Measurements from ENCODE around the gene CMKLR1. TPM values are rescaled to one million over a fixed set of nuclear protein-coding genes. Genes with fewer than 3 reads are reported as not detected.
A peak's percentile ranks its signal among the peaks of the same experiment; 100 is the strongest.

The CMKLR1 gene
- total RNA-seq, 4 donors from 2014 or later: 1.1 to 7.5 (median 3.7) TPM

- no peak for DNase-seq (ENCODE audit: low spot score in 2 of 2)
- TF ChIP-seq POLR2A (IDR thresholded peaks at IDR 0.05): no peak
- no peak for TF ChIP-seq CTCF (IDR thresholded peaks at IDR 0.05)
- WGBS, 2 donors: 72 to 83% methylated on average over 3 of the region's 3 CpGs
- intact Hi-C loops (cut with DNase I; ENCODE audit: low total_unique reads): no loop called here
- no peak overlapping the region for H3K4me3 ChIP-seq (ENCODE audit: low read depth, poor library complexity, severe bottlenecking)
These were observed 32.6 kb downstream of the CMKLR1 start for GRCh38 chr12:108306506-108306905.

DNA sequence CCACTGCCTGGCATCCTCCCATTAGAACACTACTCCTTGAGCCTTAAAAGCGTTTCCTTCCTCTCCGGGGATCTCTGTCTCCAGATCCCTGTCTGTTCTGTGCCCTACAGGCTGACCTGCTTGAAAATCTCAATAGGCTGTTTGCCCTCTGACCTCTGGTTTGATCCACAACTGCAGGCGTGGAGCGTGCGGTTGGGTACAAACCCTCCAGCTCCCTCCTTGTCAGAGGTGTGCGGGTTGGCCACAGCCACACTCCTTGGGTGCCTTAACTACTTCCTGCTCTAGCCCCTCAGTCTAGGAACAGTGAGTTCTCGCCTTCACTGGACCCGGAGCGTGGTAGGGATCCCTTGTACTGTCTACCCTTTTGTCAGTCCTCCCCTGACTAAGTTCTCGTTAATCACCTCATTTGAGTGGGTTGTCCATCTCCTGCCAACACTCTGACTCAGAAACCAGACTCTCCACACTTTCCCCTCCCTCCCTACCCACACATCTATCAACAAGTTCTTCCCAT lies 33.1 kb downstream of the CMKLR1 start:
- intact Hi-C loops (cut with DNase I; ENCODE audit: low total_unique reads): no loop called here
- no peak overlapping the region for H3K4me3 ChIP-seq (ENCODE audit: low read depth, poor library complexity, severe bottlenecking)
- WGBS, 2 donors: 25 to 29% methylated on average over 10 of the region's 10 CpGs
- TF ChIP-seq POLR2A (IDR thresholded peaks at IDR 0.05) (no peak), CTCF (IDR thresholded peaks at IDR 0.05) (no peak)
- DNase-seq (ENCODE audit: low spot score in 2 of 2): peak in 1 of 2 donors; percentile 34

GRCh38 chr12:108305520-108305919 lies 33.6 kb downstream of the CMKLR1 start:
- TF ChIP-seq CTCF (IDR thresholded peaks at IDR 0.05) (no peak), POLR2A (IDR thresholded peaks at IDR 0.05) (no peak)
- no peak overlapping the region for H3K4me3 ChIP-seq (ENCODE audit: low read depth, poor library complexity, severe bottlenecking)
- intact Hi-C loops (cut with DNase I; ENCODE audit: low total_unique reads): no loop called here
- WGBS, 2 donors: 0 to 15% methylated on average over 6 to 9 of the region's 9 CpGs
- DNase-seq (ENCODE audit: low spot score in 2 of 2): peak; percentile 91 to 98

DNA sequence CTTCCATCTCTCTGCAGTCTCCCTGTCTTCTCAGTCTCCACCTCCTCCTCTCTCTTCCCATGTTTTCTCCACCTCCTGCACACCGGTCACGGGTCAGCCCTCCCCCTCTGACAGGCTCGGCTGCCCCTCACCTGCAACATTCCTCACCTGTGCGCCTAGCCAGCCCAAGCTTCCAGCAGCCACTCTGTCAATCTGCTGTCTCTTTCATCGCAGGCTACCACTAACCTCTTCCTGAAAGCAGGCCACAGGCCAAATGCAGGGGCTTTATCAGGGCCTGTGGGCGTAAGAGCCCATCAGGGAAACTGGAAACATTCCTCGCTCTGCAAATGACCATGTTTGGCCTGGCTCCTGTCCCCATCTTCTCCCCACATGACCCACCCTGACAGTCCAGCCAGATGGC lies 34.5 kb downstream of the CMKLR1 start:
- intact Hi-C loops (cut with DNase I; ENCODE audit: low total_unique reads): no loop called here
- WGBS, 2 donors: 61 to 68% methylated on average over 7 of the region's 7 CpGs
- no peak overlapping the region for H3K4me3 ChIP-seq (ENCODE audit: low read depth, poor library complexity, severe bottlenecking)
- DNase-seq (ENCODE audit: low spot score in 2 of 2): no peak
- no peak for TF ChIP-seq POLR2A (IDR thresholded peaks at IDR 0.05)
- TF ChIP-seq CTCF (IDR thresholded peaks at IDR 0.05): no peak

- intact Hi-C loops (cut with DNase I; ENCODE audit: low total_unique reads): no loop called here
- WGBS, 2 donors: 77 to 85% methylated on average over 8 of the region's 8 CpGs
These were observed 35.4 kb downstream of the CMKLR1 start for GRCh38 chr12:108303703-108304102.

More at GRCh38 chr12:108303703-108304102, 35.4 kb downstream of the CMKLR1 start:
- TF ChIP-seq POLR2A (IDR thresholded peaks at IDR 0.05): no peak
- no peak for TF ChIP-seq CTCF (IDR thresholded peaks at IDR 0.05)
- no peak overlapping the region for H3K4me3 ChIP-seq (ENCODE audit: low read depth, poor library complexity, severe bottlenecking)
- no peak for DNase-seq (ENCODE audit: low spot score in 2 of 2)

All from lower leg skin (tissue), 4 donors.